ENCODE data around the gene POGZ. TPM values are rescaled to one million over a fixed set of nuclear protein-coding genes. Genes with fewer than 3 reads are reported as not detected.

Gene POGZ
- total and polyA plus RNA-seq, 2 of the 13 experiments (the other 11 are each of a cell fraction or from before 2014, with no cell fraction given) = 15.3 to 45.6 TPM

DNA sequence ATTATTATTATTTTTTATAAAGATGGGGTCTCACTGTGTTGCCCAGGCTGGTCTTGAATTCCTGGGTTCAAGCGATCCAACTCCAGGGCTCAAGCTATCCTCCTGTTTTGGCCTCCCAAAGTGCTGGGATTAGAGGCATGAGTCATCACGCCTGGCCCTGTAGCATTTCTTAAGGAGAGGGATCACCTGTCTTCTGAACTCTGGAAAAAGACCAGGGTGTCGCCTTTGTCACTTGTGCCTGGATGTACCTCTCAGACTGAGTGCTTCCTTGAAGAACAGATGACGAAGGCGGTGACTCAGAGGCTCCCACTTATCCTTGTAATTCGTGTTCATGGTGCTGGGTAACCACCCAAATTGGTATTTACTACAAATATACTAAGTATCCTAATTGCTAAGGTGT lies 49.5 kb upstream of the POGZ start (continued):
- TF ChIP-seq AFF4 (CRISPR knock-in tag; IDR thresholded peaks at IDR 0.05) (no peak), RBM39 (IDR thresholded peaks at IDR 0.05; ENCODE audit: low read depth, low read length, poor library complexity, severe bottlenecking) (no peak), KMT2B (CRISPR knock-in tag; IDR thresholded peaks at IDR 0.05) (no peak), ZNF788 (CRISPR knock-in tag; IDR thresholded peaks at IDR 0.05; ENCODE audit: borderline replicate concordance) (no peak), PHF21A (CRISPR knock-in tag; IDR thresholded peaks at IDR 0.05) (no peak), REST (IDR thresholded peaks at IDR 0.05; ENCODE audit: borderline replicate concordance in 1 of 2, low read depth in 1 of 2, low read length in 2 of 2) (no peak), TEAD3 (CRISPR knock-in tag; optimal IDR thresholded peaks at IDR 0.05; ENCODE audit: borderline replicate concordance) (no peak), BRF2 (CRISPR knock-in tag; IDR thresholded peaks at IDR 0.05) (no peak), ZNF572 (CRISPR knock-in tag; IDR thresholded peaks at IDR 0.05) (no peak)
- TF ChIP-seq, protein P1, sequence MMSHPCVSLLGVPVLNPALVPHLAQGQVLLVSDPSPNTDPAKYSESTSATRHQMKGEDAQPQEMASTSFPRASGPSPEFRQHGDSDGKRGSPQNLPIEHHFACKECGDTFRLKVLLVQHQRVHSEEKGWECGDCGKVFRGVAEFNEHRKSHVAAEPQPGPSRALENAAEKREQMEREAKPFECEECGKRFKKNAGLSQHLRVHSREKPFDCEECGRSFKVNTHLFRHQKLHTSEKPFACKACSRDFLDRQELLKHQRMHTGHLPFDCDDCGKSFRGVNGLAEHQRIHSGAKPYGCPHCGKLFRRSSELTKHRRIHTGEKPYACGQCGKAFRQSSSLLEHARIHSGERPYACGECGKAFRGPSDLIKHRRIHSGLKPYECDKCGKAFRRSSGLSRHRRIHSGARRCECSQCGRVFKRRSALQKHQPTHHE (CRISPR knock-in tag; IDR thresholded peaks at IDR 0.05; ENCODE audit: borderline replicate concordance) = no peak
- TF ChIP-seq, protein P2, sequence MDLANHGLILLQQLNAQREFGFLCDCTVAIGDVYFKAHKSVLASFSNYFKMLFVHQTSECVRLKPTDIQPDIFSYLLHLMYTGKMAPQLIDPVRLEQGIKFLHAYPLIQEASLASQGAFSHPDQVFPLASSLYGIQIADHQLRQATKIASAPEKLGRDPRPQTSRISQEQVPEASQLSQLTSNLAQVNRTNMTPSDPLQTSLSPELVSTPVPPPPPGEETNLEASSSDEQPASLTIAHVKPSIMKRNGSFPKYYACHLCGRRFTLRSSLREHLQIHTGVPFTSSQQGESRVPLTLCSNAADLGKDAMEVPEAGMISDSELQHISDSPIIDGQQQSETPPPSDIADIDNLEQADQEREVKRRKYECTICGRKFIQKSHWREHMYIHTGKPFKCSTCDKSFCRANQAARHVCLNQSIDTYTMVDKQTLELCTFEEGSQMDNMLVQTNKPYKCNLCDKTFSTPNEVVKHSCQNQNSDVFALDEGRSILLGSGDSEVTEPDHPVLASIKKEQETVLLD (CRISPR knock-in tag; IDR thresholded peaks at IDR 0.05; ENCODE audit: low read depth) = no peak

Measured in HepG2 (cell line).